SK-N-SH (cell line): ENCODE measurements around the gene TAGLN2. TPM values are rescaled to one million over a fixed set of nuclear protein-coding genes. Genes with fewer than 3 reads are reported as not detected.

Experiments used
- CTCF ChIA-PET: fragments of 300-600, 350-600 bp; formaldehyde crosslinking; extraction: SDS; loops from one replicate; lab custom pipeline; 2021; lab: Yijun Ruan, JAX
- POLR2A ChIA-PET: fragments of 350-600 bp; sonication (Branson Sonifier 250); formaldehyde crosslinking; extraction: SDS; loops from one replicate; lab custom pipeline; 2020; ENCODE audit warnings: antibody characterized with exemption, inconsistent platforms; lab: Yijun Ruan, JAX
- DNase-seq: peaks from one replicate; pipeline ENCODE4 v3.0.0; 2012
- H2AFZ ChIP-seq: fragments of 200-600 bp; sonication (generic); 2 replicates; pipeline ENCODE4 v1.8.1; 2016; ENCODE audit warnings: antibody characterized with exemption, mild to moderate bottlenecking, low read depth
- H3F3A ChIP-seq: fragments of 200-600 bp; sonication (generic); replicated peaks from 2 replicates; pipeline ENCODE3; 2016; ENCODE audit warnings: antibody characterized with exemption, mild to moderate bottlenecking; ENCODE audit not compliant: insufficient read depth
- H3K27ac ChIP-seq, 2 experiments: fragments of 200-500 bp in 1 of 2; fragments of 200-600 bp in 1 of 2; sonication (Bioruptor generic) in 1 of 2; sonication (generic), shearing (Covaris generic) in 1 of 2; 2 replicates each; pipeline versions ENCODE4 v1.5.1 to v1.6.1; 2014 to 2016; ENCODE audit warnings: low read depth in 2 of 2, inconsistent platforms in 1 of 2, low read length in 1 of 2, mild to moderate bottlenecking in 1 of 2, mixed read lengths in 1 of 2
- H3K27me3 ChIP-seq: fragments of 200-600 bp; sonication (generic), shearing (Covaris generic); 2 replicates; pipeline ENCODE4 v1.6.1; 2016; ENCODE audit warnings: mixed run types; ENCODE audit not compliant: insufficient read depth
- H3K36me3 ChIP-seq, 2 experiments: fragments of 200-500 bp in 1 of 2; fragments of 200-600 bp in 1 of 2; sonication (Bioruptor generic) in 1 of 2; sonication (generic) in 1 of 2; replicated peaks in 1 of 2; 2 replicates each; pipeline versions ENCODE3 to v1.5.1; 2014 to 2016; ENCODE audit warnings: low read length in 1 of 2, mild to moderate bottlenecking in 1 of 2; ENCODE audit not compliant: insufficient read depth in 2 of 2, control insufficient read depth in 1 of 2
- H3K4me1 ChIP-seq, 2 experiments: fragments of 200-500 bp in 1 of 2; fragments of 200-600 bp in 1 of 2; sonication (Bioruptor generic) in 1 of 2; sonication (generic), shearing (Covaris generic) in 1 of 2; 2 replicates each; pipeline versions ENCODE4 v1.5.1 to v1.6.1; 2014 to 2016; ENCODE audit warnings: low read depth in 1 of 2, low read length in 1 of 2, mixed run types in 1 of 2; ENCODE audit not compliant: insufficient read depth in 2 of 2, control insufficient read depth in 1 of 2
- H3K4me2 ChIP-seq: fragments of 200-600 bp; sonication (generic), shearing (Covaris generic); 2 replicates; pipeline ENCODE4 v1.6.1; 2017; ENCODE audit warnings: mixed run types
- H3K4me3 ChIP-seq, 2 experiments: fragments of 200-500 bp in 1 of 2; fragments of 200-600 bp in 1 of 2; sonication (Bioruptor generic) in 1 of 2; sonication (generic), shearing (Covaris generic) in 1 of 2; 2 replicates each; pipeline versions ENCODE4 v1.5.1 to v1.8.1; 2014 to 2016; ENCODE audit warnings: low read depth in 2 of 2, inconsistent platforms in 1 of 2, low read length in 1 of 2, mild to moderate bottlenecking in 1 of 2, mixed read lengths in 1 of 2, moderate library complexity in 1 of 2
- H3K79me2 ChIP-seq: fragments of 200-600 bp; sonication (generic); 2 replicates; pipeline ENCODE4 v1.8.1; 2017; ENCODE audit warnings: mild to moderate bottlenecking; ENCODE audit not compliant: insufficient read depth
- H3K9ac ChIP-seq: fragments of 200-600 bp; sonication (generic); 2 replicates; pipeline ENCODE4 v1.6.1; 2017; ENCODE audit warnings: mixed run types
- H3K9me2 ChIP-seq: fragments of 200-600 bp; sonication (generic); 2 replicates; pipeline ENCODE4 v1.6.1; 2017; ENCODE audit warnings: mixed run types
- H3K9me3 ChIP-seq: fragments of 200-600 bp; sonication (generic); 2 replicates; pipeline ENCODE4 v1.6.1; 2017; ENCODE audit warnings: mixed run types, mild to moderate bottlenecking, moderate library complexity
- H4K20me1 ChIP-seq: fragments of 200-600 bp; sonication (generic); 2 replicates; pipeline ENCODE4 v1.6.1; 2017; ENCODE audit warnings: mild to moderate bottlenecking, mixed run types; ENCODE audit not compliant: insufficient read depth
- CTCF ChIP-seq: fragments of 200-600 bp; sonication (generic); IDR thresholded peaks from 2 replicates; pipeline ENCODE4 v1.6.1; 2017; ENCODE audit warnings: antibody characterized with exemption, mild to moderate bottlenecking, moderate library complexity
- ELF1 ChIP-seq: IDR thresholded peaks from 2 replicates; pipeline ENCODE4 v1.4.0; 2012
- GABPA ChIP-seq: IDR thresholded peaks from 2 replicates; pipeline ENCODE4 v1.4.0; 2012; ENCODE audit warnings: low read depth, mild to moderate bottlenecking
- GATA2 ChIP-seq: sonication (generic); formaldehyde crosslinking; IDR thresholded peaks from 2 replicates; pipeline ENCODE4 v1.5.0; 2020; ENCODE audit warnings: mild to moderate bottlenecking, missing genetic modification reagents
- MAX ChIP-seq: IDR thresholded peaks from 2 replicates; pipeline ENCODE4 v1.4.0; 2012; ENCODE audit warnings: low read depth
- MXI1 ChIP-seq: IDR thresholded peaks from 2 replicates; pipeline ENCODE4 v1.6.1; 2012; ENCODE audit warnings: mild to moderate bottlenecking, low read depth, low read length, improper control_type of control experiment
- NFIC ChIP-seq: IDR thresholded peaks from 2 replicates; pipeline ENCODE4 v1.4.0; 2012; ENCODE audit warnings: borderline replicate concordance
- NRF1 ChIP-seq: IDR thresholded peaks from 2 replicates; pipeline ENCODE4 v1.6.1; 2012; ENCODE audit warnings: low read depth, mild to moderate bottlenecking, low read length
- PBX3 ChIP-seq: IDR thresholded peaks from 2 replicates; pipeline ENCODE4; 2012
- SMC3 ChIP-seq: IDR thresholded peaks from 2 replicates; pipeline ENCODE4 v1.6.1; 2012; ENCODE audit warnings: low read depth, low read length, improper control_type of control experiment
- TAF1 ChIP-seq: IDR thresholded peaks from 2 replicates; pipeline ENCODE4 v1.6.1; 2012; ENCODE audit warnings: low read depth, mild to moderate bottlenecking, low read length, moderate library complexity, borderline replicate concordance
- TCF12 ChIP-seq: IDR thresholded peaks from 2 replicates; pipeline ENCODE4 v1.4.0; 2012
- TEAD4 ChIP-seq: IDR thresholded peaks from 2 replicates; pipeline ENCODE4 v1.4.0; 2012; ENCODE audit warnings: mild to moderate bottlenecking, borderline replicate concordance; ENCODE audit not compliant: insufficient read depth
- USF1 ChIP-seq: IDR thresholded peaks from 2 replicates; pipeline ENCODE4 v1.4.0; 2012; ENCODE audit warnings: low read depth, borderline replicate concordance
- YY1 ChIP-seq: IDR thresholded peaks from 2 replicates; pipeline ENCODE4 v1.4.0; 2012; ENCODE audit warnings: low read depth, mild to moderate bottlenecking
- ZBTB33 ChIP-seq: IDR thresholded peaks from 2 replicates; pipeline ENCODE4 v1.4.0; 2012; ENCODE audit warnings: low read depth, borderline replicate concordance
- WGBS: methylation state at CpG from one replicate; pipeline ENCODE4 v1.1.6; 2017; ENCODE audit warnings: low lambda C conversion rate; 5-methylcytosine and 5-hydroxymethylcytosine counted together
- polyA plus RNA-seq, 3 experiments: library from polyadenylated mRNA; depleted of rRNA; stranded (reverse); fragments of >200 nt; gene quantifications; 2 replicates each; pipeline ENCODE4 v1.2.3, GENCODE V29; 2012

The TAGLN2 gene
- polyA plus RNA-seq, 1 of the 3 experiments (the other 2 are of a cell fraction) = 646 TPM

- TF ChIP-seq USF1 = peak; percentile 66; the same call in 1 of the 2 replicates
- no peak for TF ChIP-seq TCF12
- TF ChIP-seq SMC3 = peak; percentile 34; the same call in 1 of the 2 replicates
- TF ChIP-seq TEAD4 = no peak
- TF ChIP-seq PBX3 = peak; percentile 63
- no peak for TF ChIP-seq GATA2
- TF ChIP-seq NFIC = peak; percentile 28; the same call in 1 of the 2 replicates
- no peak for TF ChIP-seq YY1
- no peak for TF ChIP-seq NRF1
- TF ChIP-seq MXI1 = peak; percentile 88
- no peak for TF ChIP-seq TAF1
- TF ChIP-seq GABPA = no peak
- TF ChIP-seq MAX = peak; percentile 88
Observed at GRCh38 chr1:159945483-159946241, 20.4 kb upstream of the TAGLN2 start, which contains the start of gene IGSF9 (continued).

- CTCF ChIA-PET = interaction anchor here (0.6 to 6.3 kb wide), 20 partner anchors 9 to 153 kb away, joined by 3 to 101 read pairs (median 6); partner anchors contain the start of genes IGSF8 and TAGLN2
- Histone ChIP-seq H3K9ac (peak overlapping the region; percentile 29; the same call in 1 of the 2 replicates), H3K9me3 (no peaks in the 10 kb centered on the region), H3K4me2 (peak overlapping the region; percentile 92), H3K36me3 (no peaks in the 10 kb centered on the region), H3K4me1 (peaks cover 0 to 36% of the 10 kb centered on the region in 2 experiments; a peak in 1 of 4 replicates), H3K4me3 (peak overlapping the region; percentile 68 to 72), H3K79me2 (no peaks in the 10 kb centered on the region), H3K27me3 (no peaks in the 10 kb centered on the region; the same call in 1 of the 2 replicates), H3K9me2 (no peaks in the 10 kb centered on the region), H2AFZ (peak overlapping the region; percentile 80), H3F3A (no peaks in the 10 kb centered on the region), H3K27ac (no peak overlapping the region), H4K20me1 (no peaks in the 10 kb centered on the region)
- 16% methylated on average over 10 of the region's 11 CpGs for WGBS
- peak; percentile 57 for DNase-seq
- TF ChIP-seq NRF1 (no peak), CTCF (no peak), USF1 (no peak), ELF1 (no peak), ZBTB33 (no peak)
- POLR2A ChIA-PET = no interaction called here
Observed at GRCh38 chr1:159944623-159945455, 19.5 kb upstream of the TAGLN2 start.
